Omental fat pad (tissue), 4 donors: ENCODE measurements around the gene HDAC7. TPM values are rescaled to one million over a fixed set of nuclear protein-coding genes. Genes with fewer than 3 reads are reported as not detected.

Experiments
- ATAC-seq: fragments of 150-250 bp; one replicate; pipeline ENCODE4 v1.9.1; 2016; ENCODE audit warnings: mild to moderate bottlenecking, moderate library complexity; ENCODE audit not compliant: low FRiP score
- DNase-seq: peaks from one replicate; pipeline ENCODE4 v3.0.0-alpha.2; 2019; ENCODE audit warnings: low spot score
- CTCF ChIP-seq, 3 donors: fragments of 450-650 bp; IDR thresholded peaks; one replicate each; pipeline ENCODE4 v1.5.1; 2016 to 2017; ENCODE audit warnings: antibody characterized with exemption in 3 of 3, mild to moderate bottlenecking in 3 of 3, moderate library complexity in 2 of 3
- total RNA-seq, 4 donors: library from RNA; depleted of rRNA; stranded (reverse); fragments of >200 nt; gene quantifications; one replicate each; pipeline ENCODE4 v1.1.0, GENCODE V29; 2016

The HDAC7 gene
- total RNA-seq, 4 donors from 2014 or later, result 40.3 to 102 (median 62.9) TPM

- DNase-seq (no peak), ATAC-seq (no peak)
- TF ChIP-seq CTCF (IDR thresholded peaks at IDR 0.05), result no peak
These were observed 69.4 kb downstream of the HDAC7 start for GRCh38 chr12:47750229-47750798.

GRCh38 chr12:47748899-47749298 lies 70.8 kb downstream of the HDAC7 start:
- TF ChIP-seq CTCF (IDR thresholded peaks at IDR 0.05), result no peak
- ATAC-seq (no peak), DNase-seq (no peak)

- no peak for TF ChIP-seq CTCF (IDR thresholded peaks at IDR 0.05)
- no peak for ATAC-seq
These were observed 71.2 kb downstream of the HDAC7 start for GRCh38 chr12:47748507-47748828.

GRCh38 chr12:47747596-47748506 lies 71.9 kb downstream of the HDAC7 start:
- TF ChIP-seq CTCF (IDR thresholded peaks at IDR 0.05), result no peak
- no peak for DNase-seq
- ATAC-seq, result no peak

More at GRCh38 chr12:47748507-47748828, 71.2 kb downstream of the HDAC7 start:
- DNase-seq, result no peak

- no peak for ATAC-seq
- DNase-seq, result no peak
- TF ChIP-seq CTCF (IDR thresholded peaks at IDR 0.05), result no peak
These were observed 72.6 kb downstream of the HDAC7 start for GRCh38 chr12:47747126-47747525.

GRCh38 chr12:47746523-47746922 lies 73.2 kb downstream of the HDAC7 start:
- DNase-seq, result no peak
- TF ChIP-seq CTCF (IDR thresholded peaks at IDR 0.05), result no peak
- no peak for ATAC-seq

GRCh38 chr12:47746073-47746472 lies 73.6 kb downstream of the HDAC7 start:
- DNase-seq (no peak), ATAC-seq (no peak)
- no peak for TF ChIP-seq CTCF (IDR thresholded peaks at IDR 0.05)
